Measurements from ENCODE around the gene MEG3. TPM values are rescaled to one million over a fixed set of nuclear protein-coding genes. Genes with fewer than 3 reads are reported as not detected.

MEG3 gene
- total and polyA plus RNA-seq, 2 experiments from 2014 or later = not detected

- Histone ChIP-seq H3K4me1 (ENCODE audit: low read depth) (no peaks in the 10 kb centered on the region), H3K9me3 (ENCODE audit: low read depth) (no peaks in the 10 kb centered on the region), H3K27me3 (no peaks in the 10 kb centered on the region), H3K27ac (no peak overlapping the region), H3K36me3 (no peaks in the 10 kb centered on the region), H3K4me3 (no peak overlapping the region)
- DNase-seq (ENCODE audit: low read depth in 1 of 2, low spot score in 1 of 2) = no peak
- TF ChIP-seq, protein P1, sequence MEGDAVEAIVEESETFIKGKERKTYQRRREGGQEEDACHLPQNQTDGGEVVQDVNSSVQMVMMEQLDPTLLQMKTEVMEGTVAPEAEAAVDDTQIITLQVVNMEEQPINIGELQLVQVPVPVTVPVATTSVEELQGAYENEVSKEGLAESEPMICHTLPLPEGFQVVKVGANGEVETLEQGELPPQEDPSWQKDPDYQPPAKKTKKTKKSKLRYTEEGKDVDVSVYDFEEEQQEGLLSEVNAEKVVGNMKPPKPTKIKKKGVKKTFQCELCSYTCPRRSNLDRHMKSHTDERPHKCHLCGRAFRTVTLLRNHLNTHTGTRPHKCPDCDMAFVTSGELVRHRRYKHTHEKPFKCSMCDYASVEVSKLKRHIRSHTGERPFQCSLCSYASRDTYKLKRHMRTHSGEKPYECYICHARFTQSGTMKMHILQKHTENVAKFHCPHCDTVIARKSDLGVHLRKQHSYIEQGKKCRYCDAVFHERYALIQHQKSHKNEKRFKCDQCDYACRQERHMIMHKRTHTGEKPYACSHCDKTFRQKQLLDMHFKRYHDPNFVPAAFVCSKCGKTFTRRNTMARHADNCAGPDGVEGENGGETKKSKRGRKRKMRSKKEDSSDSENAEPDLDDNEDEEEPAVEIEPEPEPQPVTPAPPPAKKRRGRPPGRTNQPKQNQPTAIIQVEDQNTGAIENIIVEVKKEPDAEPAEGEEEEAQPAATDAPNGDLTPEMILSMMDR (IDR thresholded peaks at IDR 0.05; ENCODE audit: low read depth, low read length) = no peak
Measured at GRCh38 chr14:100804138-100804537, 21.8 kb upstream of the MEG3 start.

GRCh38 chr14:100804558-100805309 is 21.2 kb upstream of the MEG3 start:
- Histone ChIP-seq H3K4me1 (ENCODE audit: low read depth) (no peaks in the 10 kb centered on the region), H3K4me3 (no peak overlapping the region), H3K36me3 (no peaks in the 10 kb centered on the region), H3K9me3 (ENCODE audit: low read depth) (no peaks in the 10 kb centered on the region), H3K27me3 (no peaks in the 10 kb centered on the region), H3K27ac (no peak overlapping the region)
- TF ChIP-seq, protein P1 (IDR thresholded peaks at IDR 0.05; ENCODE audit: low read depth, low read length) = no peak
- no peak for DNase-seq (ENCODE audit: low read depth in 1 of 2, low spot score in 1 of 2)

DNA sequence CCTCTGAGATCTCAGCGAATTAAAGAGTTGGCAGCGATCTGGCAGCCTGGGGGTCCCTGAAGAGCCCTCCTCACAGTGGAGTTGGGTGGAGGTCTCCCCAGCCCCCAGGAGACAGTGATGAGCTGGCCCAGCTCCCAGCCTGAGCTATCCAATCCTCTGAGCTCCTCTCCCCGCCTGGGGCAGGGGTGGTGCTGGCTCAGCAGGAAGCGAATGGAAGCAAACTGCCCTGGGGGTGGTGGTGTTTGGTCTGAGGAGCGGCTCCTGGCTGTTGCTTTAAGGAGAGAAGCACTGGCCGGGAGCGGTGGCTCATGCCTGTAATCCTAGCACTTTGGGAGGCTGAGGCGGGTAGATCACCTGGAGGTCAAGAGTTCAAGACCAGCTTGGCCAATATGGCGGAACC is 19.5 kb upstream of the MEG3 start:
- H3K4me1 ChIP-seq (ENCODE audit: low read depth) = no peaks in the 10 kb centered on the region
- H3K27ac ChIP-seq = no peak overlapping the region
- H3K4me3 ChIP-seq = no peak overlapping the region
- no peaks in the 10 kb centered on the region for H3K9me3 ChIP-seq (ENCODE audit: low read depth)
- DNase-seq (ENCODE audit: low read depth in 1 of 2, low spot score in 1 of 2) = no peak
- H3K36me3 ChIP-seq = no peaks in the 10 kb centered on the region
- TF ChIP-seq, protein P1 (IDR thresholded peaks at IDR 0.05; ENCODE audit: low read depth, low read length) = no peak
- no peaks in the 10 kb centered on the region for H3K27me3 ChIP-seq

DNA sequence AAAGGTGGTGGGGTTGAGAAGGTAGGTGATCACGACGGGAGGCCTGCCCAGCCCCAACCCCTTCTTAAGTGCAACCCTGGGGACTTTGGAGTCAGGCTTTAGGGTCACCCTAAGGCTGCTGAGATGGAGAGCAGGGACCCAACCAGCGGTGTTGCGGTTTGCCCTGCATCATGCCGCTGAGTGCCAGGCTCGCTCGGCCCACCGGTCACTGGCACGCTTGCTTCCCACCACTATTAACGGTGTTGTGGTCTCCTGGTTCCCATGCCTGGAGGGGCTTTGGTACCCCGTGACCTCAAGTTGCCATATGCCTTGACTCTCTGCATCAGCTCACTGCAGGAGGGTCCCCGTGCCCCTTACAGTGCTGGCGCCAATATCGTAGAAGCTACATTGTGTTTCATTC is 18.4 kb upstream of the MEG3 start:
- no peak overlapping the region for H3K4me3 ChIP-seq
- H3K27me3 ChIP-seq = no peaks in the 10 kb centered on the region
- TF ChIP-seq, protein P1 (IDR thresholded peaks at IDR 0.05; ENCODE audit: low read depth, low read length) = no peak
- DNase-seq (ENCODE audit: low read depth in 1 of 2, low spot score in 1 of 2) = no peak
- no peaks in the 10 kb centered on the region for H3K4me1 ChIP-seq (ENCODE audit: low read depth)
- no peaks in the 10 kb centered on the region for H3K36me3 ChIP-seq
- H3K9me3 ChIP-seq (ENCODE audit: low read depth) = no peaks in the 10 kb centered on the region
- H3K27ac ChIP-seq = no peak overlapping the region

DNA sequence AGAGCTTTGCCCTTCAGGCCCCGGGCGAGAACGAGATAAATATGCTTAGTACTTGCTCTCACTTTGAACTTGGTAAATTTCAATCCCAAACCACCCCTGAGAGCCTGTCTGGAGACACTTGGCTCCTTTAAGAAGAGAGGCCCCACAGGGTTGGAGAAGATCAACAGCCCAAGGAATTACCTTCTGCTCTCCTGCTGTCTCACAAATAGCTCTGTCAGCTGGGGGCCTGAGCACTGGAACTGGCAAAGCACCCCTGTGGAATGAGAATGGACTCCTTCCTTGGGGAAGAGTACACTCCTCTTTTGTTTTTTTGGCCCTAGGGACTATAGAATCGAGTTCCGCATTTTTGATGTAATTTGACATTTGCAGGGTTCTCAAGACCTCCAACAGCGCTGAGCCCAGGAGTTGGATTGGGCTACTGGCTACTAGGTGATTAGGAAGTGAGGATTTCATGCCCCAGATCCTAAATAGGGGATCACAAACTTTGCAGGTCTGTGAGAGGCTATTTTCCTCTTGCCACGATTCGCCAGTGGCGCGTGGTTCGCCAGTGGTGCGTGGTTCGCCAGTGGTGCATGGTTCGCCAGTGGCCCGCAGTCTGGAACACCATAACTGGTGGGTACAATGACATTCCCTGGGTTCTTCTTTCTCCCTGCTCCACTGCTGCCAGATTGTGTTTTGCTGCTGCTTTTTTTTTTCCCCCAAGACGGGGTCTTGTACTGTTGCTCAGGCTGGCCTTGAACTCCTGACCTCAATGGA is 17.8 kb upstream of the MEG3 start:
- no peaks in the 10 kb centered on the region for H3K4me1 ChIP-seq (ENCODE audit: low read depth)
- H3K9me3 ChIP-seq (ENCODE audit: low read depth) = no peaks in the 10 kb centered on the region
- H3K36me3 ChIP-seq = no peaks in the 10 kb centered on the region
- H3K4me3 ChIP-seq = no peak overlapping the region
- TF ChIP-seq, protein P1 (IDR thresholded peaks at IDR 0.05; ENCODE audit: low read depth, low read length) = no peak
- H3K27ac ChIP-seq = no peak overlapping the region
- H3K27me3 ChIP-seq = no peaks in the 10 kb centered on the region
- DNase-seq (ENCODE audit: low read depth in 1 of 2, low spot score in 1 of 2) = no peak

All from cardiac muscle cell (in vitro differentiated cells and primary cell).